ENCODE measurements around the gene DLX1. TPM values are rescaled to one million over a fixed set of nuclear protein-coding genes. Genes with fewer than 3 reads are reported as not detected.

DLX1 gene
- total and polyA plus RNA-seq, 11 donors, result 0.11 to 0.19 (median 0.18) TPM; not detected in 8

GRCh38 chr2:172081221-172082022 is 3.9 kb upstream of the DLX1 start:
- H3K4me3 ChIP-seq, result no peak overlapping the region
- no peak overlapping the region for H3K27ac ChIP-seq
- no peaks in the 10 kb centered on the region for H3K9me3 ChIP-seq
- no peak for DNase-seq
- H3K36me3 ChIP-seq, result no peaks in the 10 kb centered on the region
- H3K27me3 ChIP-seq, result peaks cover 59 to 85% (median 68%) of the 10 kb centered on the region in 9 donors
- H3K4me1 ChIP-seq, result peaks cover 3 to 43% (median 23%) of the 10 kb centered on the region in 12 donors
- 12 to 23% (median 17%) methylated on average over 28 to 36 of the region's 36 CpGs for WGBS, 4 donors
- no peak for TF ChIP-seq POLR2A (IDR thresholded peaks at IDR 0.05)
- TF ChIP-seq CTCF (IDR thresholded peaks at IDR 0.05), result no peak
- ATAC-seq, result no peak
- intact Hi-C loops (cut with DNase I), result loop anchor here in 2 of 10 donors (10.0 kb wide), 1 partner anchor 157 kb away; the partner anchor contains the start of gene HAT1 (in 2 of the 2)

GRCh38 chr2:172082105-172082943 is 3.0 kb upstream of the DLX1 start:
- TF ChIP-seq CTCF (IDR thresholded peaks at IDR 0.05) (no peak), POLR2A (IDR thresholded peaks at IDR 0.05) (no peak)
- Histone ChIP-seq H3K4me1 (peaks cover 3 to 51% (median 26%) of the 10 kb centered on the region in 12 donors), H3K27me3 (peaks cover 68 to 94% (median 77%) of the 10 kb centered on the region in 9 donors), H3K36me3 (no peaks in the 10 kb centered on the region), H3K9me3 (no peaks in the 10 kb centered on the region), H3K4me3 (peak overlapping the region in 1 of 12 donors; percentile 16), H3K27ac (no peak overlapping the region)
- DNase-seq (no peak), ATAC-seq (no peak)
- WGBS, 4 donors, result 7 to 18% (median 13%) methylated on average over 8 to 14 of the region's 14 CpGs
- intact Hi-C loops (cut with DNase I), result loop anchor here in 2 of 10 donors (10.0 kb wide), 1 partner anchor 158 kb away; the partner anchor contains the start of gene HAT1 (in 2 of the 2)

- H3K4me3 ChIP-seq, result peak overlapping the region in 1 of 12 donors; percentile 16
- H3K9me3 ChIP-seq, result no peaks in the 10 kb centered on the region
- peaks cover 3 to 58% (median 26%) of the 10 kb centered on the region in 12 donors for H3K4me1 ChIP-seq
- H3K27me3 ChIP-seq, result peaks cover 75 to 100% (median 85%) of the 10 kb centered on the region in 9 donors
- intact Hi-C loops (cut with DNase I), result loop anchor here in 2 of 10 donors (10.0 kb wide), 1 partner anchor 158 kb away; the partner anchor contains the start of gene HAT1 (in 2 of the 2)
- no peak for ATAC-seq
- 6 to 12% (median 8%) methylated on average over 37 to 42 of the region's 42 CpGs for WGBS, 4 donors
- TF ChIP-seq POLR2A (IDR thresholded peaks at IDR 0.05), result no peak
- peak in 1 of 12 donors; percentile 17 for TF ChIP-seq CTCF (IDR thresholded peaks at IDR 0.05)
- no peak overlapping the region for H3K27ac ChIP-seq
- no peak for DNase-seq
- no peaks in the 10 kb centered on the region for H3K36me3 ChIP-seq
Observed at GRCh38 chr2:172082944-172083627, 2.2 kb upstream of the DLX1 start.

All from heart left ventricle (tissue), 16 donors.